Kidney epithelial cell (primary cell): Measurements from ENCODE around the gene HSPA6. TPM values are rescaled to one million over a fixed set of nuclear protein-coding genes. Genes with fewer than 3 reads are reported as not detected.
"Not testable (repeated sequence)": the region's sequence is repeated elsewhere in the genome, so short reads cannot be mapped to it uniquely, and the experiment has no call there.

Experiments used
- DNase-seq: peaks from one replicate; pipeline ENCODE4 v3.0.0-alpha.2; 2010; ENCODE audit warnings: low read depth
- H3K27me3 ChIP-seq: 2 replicates; pipeline ENCODE4 v1.6.0; 2011; ENCODE audit warnings: low read length; ENCODE audit not compliant: control insufficient read depth, insufficient read depth
- H3K36me3 ChIP-seq: 2 replicates; pipeline ENCODE4 v1.5.1; 2011; ENCODE audit warnings: low read length; ENCODE audit not compliant: control insufficient read depth, insufficient read depth
- H3K4me3 ChIP-seq: 2 replicates; pipeline ENCODE4 v1.5.1; 2011; ENCODE audit warnings: low read depth, mild to moderate bottlenecking, control low read depth, low read length
- total RNA-seq: library from RNA; depleted of rRNA; stranded (reverse); fragments of >200 nt; gene quantifications from 2 replicates; pipeline ENCODE4 v1.2.3, GENCODE V29; 2015
- TF ChIP-seq, protein P1 (sequence below): IDR thresholded peaks from 2 replicates; pipeline ENCODE4 v1.5.1; 2011; ENCODE audit warnings: mild to moderate bottlenecking, moderate library complexity, low read length, control low read depth, inconsistent platforms; ENCODE audit not compliant: insufficient read depth, poor library complexity, severe bottlenecking

The HSPA6 gene
- total RNA-seq, 1 donor from 2014 or later = 0.84 TPM

DNA sequence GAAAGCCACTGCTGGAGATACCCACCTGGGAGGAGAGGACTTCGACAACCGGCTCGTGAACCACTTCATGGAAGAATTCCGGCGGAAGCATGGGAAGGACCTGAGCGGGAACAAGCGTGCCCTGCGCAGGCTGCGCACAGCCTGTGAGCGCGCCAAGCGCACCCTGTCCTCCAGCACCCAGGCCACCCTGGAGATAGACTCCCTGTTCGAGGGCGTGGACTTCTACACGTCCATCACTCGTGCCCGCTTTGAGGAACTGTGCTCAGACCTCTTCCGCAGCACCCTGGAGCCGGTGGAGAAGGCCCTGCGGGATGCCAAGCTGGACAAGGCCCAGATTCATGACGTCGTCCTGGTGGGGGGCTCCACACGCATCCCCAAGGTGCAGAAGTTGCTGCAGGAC is 981 bp downstream of the HSPA6 start:
- H3K36me3 ChIP-seq, H3K27me3 ChIP-seq, DNase-seq: not testable (repeated sequence)
- peak overlapping the region; percentile 29 for H3K4me3 ChIP-seq

DNA sequence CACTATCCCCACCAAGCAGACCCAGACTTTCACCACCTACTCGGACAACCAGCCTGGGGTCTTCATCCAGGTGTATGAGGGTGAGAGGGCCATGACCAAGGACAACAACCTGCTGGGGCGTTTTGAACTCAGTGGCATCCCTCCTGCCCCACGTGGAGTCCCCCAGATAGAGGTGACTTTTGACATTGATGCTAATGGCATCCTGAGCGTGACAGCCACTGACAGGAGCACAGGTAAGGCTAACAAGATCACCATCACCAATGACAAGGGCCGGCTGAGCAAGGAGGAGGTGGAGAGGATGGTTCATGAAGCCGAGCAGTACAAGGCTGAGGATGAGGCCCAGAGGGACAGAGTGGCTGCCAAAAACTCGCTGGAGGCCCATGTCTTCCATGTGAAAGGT is 1.6 kb downstream of the HSPA6 start:
- DNase-seq, H3K27me3 ChIP-seq, H3K4me3 ChIP-seq, H3K36me3 ChIP-seq: not testable (repeated sequence)

DNA sequence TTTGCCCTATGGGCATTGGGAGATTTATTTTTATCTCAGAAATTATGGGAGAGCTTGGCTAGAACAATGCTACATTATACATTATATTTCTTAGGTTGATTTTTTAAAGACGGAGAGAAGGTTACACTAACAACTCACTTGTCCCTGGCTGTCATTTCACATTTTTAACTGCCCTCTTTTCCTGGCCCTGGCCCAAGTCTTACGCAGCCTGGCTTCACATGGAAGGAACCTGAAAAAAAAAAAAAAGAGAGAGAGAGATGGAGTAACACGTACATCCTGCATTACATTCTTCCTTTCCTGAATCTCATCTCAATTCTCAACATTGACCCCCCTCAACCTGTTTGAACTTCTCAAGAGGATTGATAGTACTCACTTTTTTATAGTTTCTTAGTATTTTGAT is 4.2 kb downstream of the HSPA6 start:
- not testable (repeated sequence) for H3K36me3 ChIP-seq, H3K4me3 ChIP-seq, DNase-seq, H3K27me3 ChIP-seq

DNA sequence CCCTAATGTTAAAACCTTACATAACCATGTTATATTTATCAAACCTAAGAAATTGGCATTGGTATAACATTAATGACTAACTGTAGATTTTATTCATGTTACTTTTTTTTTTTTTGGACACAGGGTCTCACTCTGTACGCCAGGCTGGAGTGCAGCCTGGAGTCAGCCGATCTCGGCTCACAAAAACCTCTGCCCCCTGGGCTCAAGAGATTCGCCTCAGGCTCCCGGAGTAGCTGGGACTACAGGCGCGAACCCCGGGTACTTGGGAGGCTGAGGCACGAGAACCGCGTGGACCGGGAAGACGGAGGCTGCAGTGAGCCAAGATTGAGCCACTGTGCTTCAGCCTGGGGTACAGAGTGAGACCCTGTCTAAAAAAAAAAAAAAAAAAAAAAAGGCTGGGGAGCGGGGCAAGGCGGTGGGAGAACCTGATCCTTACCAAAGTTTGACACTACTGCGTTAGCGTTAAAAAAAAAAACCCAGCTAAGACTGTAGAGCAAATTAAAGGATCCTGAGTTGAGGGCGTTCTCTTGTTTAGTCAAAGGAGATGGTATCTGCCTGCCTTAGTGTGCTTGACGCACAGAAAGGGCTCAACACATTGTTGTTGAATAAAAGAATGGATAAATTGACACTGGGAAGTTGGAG is 5.2 kb downstream of the HSPA6 start:
- peak overlapping the region; percentile 5 for H3K4me3 ChIP-seq
- H3K27me3 ChIP-seq, H3K36me3 ChIP-seq, DNase-seq: not testable (repeated sequence)

DNA sequence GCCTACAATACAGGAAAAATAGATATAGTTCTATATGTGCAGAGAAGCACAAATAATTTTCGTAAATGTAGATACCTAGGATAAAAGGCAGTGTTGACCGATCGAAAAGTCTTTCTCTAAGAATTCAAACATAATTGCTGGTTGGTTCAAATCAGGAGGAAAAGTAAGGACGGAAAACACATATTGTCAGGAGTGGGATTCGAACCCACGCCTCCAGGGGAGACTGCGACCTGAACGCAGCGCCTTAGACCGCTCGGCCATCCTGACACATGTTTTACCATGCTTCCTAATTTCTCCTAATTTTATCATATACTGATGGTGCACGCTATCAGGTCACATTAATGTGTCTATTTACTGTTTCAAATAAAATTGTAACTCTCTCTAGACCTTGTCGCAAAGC is 5.8 kb downstream of the HSPA6 start:
- H3K4me3 ChIP-seq = peak overlapping the region; percentile 65
- not testable (repeated sequence) for H3K36me3 ChIP-seq, H3K27me3 ChIP-seq, DNase-seq

DNA sequence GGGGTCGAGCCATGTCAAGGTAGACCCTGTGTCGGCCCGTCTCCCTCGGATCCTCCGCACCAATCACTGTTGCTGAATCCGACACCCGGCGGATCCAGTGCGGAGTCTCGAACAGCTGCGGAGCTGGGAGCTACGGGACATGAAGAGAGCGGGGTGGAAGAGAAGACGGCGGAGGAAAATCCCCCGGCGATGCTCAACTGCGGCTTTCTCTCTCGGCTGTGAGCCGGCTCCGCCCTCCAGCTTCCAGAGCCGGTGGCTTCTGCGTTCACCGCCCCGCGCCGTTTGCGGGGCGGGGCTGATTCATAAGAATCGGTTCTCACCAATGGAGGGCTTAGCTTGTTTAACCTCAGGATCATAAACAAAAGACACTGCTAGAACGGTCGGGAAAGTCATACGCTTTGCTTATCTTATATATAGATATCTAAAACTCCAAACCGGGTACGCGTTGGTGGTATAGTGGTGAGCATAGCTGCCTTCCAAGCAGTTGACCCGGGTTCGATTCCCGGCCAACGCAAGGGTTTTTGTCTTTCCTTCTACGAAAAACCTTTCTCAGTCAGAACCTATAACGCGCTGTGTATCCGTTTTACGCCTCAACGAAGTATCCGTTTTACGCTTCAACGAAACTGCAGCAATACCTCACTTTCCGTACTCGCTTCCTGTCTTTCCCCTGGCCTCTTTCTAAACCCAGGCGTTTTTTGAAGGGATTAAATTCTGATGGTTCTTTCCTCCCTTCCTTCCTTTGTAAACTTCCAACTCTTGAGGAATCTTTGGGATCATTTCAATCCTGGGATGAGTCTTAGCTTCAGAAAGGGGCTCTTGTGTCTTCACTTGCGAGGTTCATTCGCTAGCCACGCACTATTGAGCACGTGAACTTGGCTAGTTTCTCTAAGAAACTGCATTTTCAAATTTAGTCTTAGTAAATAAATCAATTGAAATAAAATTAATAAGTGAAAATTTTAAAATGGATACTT is 6.6 kb downstream of the HSPA6 start:
- peak overlapping the region; percentile 65 for H3K4me3 ChIP-seq
- DNase-seq = peak; percentile 70
- not testable (repeated sequence) for H3K27me3 ChIP-seq, H3K36me3 ChIP-seq

DNA sequence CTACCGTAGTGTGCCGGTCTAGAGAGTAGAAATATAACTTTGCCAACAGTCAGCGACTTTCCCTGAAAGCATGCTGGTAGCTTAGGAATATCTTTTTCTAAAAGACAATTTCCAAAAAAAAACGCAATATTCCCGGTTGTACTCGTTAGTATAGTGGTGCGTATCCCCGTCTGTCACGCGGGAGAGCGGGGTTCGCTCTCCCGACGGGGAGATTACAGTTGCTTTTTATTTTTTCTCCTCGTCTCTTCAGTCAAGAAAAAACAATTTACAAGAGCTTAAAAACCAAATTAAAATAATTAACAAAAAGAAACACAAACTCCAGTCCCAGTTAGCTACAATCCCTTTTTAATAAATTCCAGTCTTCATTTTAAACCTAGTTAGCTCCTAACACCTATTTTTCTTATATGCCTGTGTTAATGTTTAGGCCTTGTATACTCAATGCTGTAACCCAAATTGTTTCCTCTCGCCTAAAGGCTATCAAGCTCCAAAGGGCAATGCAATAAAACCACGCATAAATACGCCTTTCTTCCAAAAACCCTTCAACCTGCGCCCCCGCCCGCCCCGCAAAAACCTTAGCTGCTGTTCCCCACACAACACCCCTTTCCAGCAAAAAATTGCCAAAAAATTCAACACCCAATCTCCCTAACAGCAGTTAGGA is 7.8 kb downstream of the HSPA6 start:
- DNase-seq = no peak
- TF ChIP-seq, protein P1, sequence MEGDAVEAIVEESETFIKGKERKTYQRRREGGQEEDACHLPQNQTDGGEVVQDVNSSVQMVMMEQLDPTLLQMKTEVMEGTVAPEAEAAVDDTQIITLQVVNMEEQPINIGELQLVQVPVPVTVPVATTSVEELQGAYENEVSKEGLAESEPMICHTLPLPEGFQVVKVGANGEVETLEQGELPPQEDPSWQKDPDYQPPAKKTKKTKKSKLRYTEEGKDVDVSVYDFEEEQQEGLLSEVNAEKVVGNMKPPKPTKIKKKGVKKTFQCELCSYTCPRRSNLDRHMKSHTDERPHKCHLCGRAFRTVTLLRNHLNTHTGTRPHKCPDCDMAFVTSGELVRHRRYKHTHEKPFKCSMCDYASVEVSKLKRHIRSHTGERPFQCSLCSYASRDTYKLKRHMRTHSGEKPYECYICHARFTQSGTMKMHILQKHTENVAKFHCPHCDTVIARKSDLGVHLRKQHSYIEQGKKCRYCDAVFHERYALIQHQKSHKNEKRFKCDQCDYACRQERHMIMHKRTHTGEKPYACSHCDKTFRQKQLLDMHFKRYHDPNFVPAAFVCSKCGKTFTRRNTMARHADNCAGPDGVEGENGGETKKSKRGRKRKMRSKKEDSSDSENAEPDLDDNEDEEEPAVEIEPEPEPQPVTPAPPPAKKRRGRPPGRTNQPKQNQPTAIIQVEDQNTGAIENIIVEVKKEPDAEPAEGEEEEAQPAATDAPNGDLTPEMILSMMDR = no peak
- H3K4me3 ChIP-seq = no peak overlapping the region
- no peaks in the 10 kb centered on the region for H3K27me3 ChIP-seq
- H3K36me3 ChIP-seq = no peaks in the 10 kb centered on the region

DNA sequence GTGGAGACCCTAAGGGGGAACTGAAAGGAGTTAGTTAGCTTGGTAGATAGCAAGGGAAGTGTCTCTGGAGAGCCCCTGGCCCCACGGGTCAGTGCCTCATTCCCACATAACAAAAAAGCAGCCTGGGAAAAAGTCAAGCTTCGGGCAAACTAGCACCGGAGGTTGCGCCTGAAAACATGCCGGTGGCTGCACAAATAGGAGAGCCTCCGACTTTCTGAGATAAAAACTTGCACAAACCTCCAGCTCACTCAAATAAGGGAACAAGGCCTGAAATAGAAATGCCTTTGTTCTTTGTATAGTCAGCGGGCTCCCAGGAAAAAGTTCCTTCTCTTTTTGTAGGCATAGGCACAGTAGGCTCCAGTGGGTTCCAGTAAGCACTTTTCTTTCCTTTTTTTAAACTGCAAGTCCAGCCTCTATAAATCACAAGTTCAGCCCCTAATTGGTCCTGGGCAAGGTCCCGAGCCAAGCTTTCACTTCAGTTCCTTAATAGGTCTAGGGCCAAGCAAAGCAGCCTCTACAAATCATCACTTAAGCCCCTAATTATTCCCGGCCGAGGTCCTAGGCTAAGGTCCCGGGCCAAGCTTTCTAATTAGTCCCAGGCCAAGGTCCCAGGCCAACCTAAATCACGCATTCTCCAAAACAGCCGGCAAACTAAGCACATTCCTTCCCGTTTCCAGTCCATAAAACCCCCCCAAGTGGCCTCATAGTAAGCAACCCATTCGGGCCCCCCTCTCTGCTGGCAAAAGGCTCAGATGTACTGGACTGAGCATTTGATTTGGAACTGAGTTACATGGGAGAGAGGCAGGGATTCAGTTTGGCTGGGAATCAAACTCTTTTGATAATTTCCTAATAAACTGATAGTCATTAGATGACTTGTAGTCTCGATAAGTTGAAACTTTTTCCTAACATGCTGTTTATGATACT is 8.6 kb downstream of the HSPA6 start:
- not testable (repeated sequence) for H3K27me3 ChIP-seq, H3K36me3 ChIP-seq, H3K4me3 ChIP-seq, DNase-seq

DNA sequence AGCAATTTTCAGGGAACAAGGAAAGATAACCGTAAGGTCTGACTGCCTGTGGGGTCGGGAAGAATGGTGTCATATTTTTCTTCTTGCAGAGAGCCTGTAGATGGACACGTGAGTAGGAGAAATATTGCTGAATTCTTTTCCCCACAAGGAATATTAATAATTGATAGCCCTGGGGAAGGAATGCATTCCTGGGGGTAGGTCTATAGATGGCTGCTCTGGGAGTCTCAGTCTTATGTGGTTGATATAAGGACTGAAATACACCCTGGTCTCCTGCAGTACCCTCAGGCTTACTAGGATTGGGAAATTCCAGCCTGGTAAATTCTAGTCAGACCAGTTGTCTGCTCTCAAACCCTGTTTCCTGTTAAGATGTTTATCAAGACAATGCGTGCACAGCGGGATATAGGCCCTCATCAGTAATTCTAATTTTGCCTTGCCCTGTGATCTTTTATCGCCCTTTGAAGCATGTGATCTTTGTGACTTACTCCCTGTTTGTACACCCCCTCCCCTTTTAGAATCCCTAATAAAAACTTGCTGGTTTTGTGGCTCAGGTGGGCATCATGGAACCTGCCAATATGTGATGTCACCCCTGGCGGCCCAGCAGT is 12.8 kb downstream of the HSPA6 start:
- not testable (repeated sequence) for H3K36me3 ChIP-seq, H3K27me3 ChIP-seq, DNase-seq, H3K4me3 ChIP-seq

DNA sequence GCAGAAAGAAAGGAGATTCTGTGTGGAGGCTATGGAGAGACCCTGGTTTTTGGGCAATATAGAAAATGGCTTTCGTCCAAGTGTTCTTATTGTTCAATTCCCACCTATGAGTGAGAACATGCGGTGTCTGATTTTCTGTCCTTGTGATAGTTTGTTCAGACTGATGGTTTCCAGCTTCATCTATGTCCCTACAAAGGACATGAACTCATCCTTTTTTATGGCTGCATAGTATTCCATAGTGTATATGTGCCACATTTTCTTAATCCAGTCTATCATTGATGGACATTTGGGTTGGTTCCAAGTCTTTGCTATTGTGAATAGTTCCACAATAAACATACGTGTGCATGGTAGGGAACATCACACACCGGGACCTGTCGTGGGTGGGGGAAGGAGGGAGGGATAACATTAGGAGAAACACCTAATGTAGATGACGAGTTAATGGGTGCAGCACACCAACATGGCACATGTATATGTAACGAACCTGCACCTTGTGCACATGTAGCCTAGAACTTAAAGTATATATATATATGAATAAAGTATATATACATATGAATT is 14.7 kb downstream of the HSPA6 start:
- not testable (repeated sequence) for H3K4me3 ChIP-seq, H3K36me3 ChIP-seq, H3K27me3 ChIP-seq, DNase-seq

DNA sequence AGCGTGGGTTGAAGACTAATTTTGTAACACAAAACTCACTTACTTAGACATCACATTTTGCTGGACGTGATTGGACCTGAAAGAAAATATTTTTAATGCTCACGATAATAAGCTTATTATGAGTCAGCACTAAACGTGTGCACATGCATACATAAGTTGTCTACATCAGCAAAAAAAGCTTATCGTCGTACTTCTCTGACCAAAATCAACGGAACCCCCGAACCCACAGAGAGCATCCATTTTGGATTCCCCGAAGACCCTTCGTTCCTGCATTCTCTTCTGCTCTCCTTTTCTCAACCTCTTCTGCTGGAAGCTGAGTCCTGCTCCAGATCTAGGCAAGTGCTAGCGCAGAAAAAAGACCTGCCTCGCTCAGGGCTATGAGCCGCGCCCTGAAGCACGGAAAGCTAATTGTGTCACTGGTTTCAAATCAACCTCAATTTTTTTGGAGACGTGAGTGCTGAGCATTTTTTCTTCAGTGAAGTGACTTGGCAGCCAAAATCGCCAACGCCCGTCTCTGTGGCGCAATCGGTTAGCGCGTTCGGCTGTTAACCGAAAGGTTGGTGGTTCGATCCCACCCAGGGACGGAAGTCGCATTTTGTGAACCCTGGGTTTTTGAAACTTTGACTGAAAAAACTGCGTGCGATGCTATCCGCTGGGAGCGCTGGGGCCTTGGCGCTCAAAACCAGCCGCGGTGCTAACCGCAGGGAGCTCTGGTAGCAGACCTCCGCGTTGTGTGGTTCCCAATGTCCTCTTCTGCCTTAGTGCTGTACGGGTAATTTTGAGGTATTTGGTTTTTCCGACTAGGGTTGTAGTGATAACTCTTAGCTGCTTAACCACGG is 15.6 kb downstream of the HSPA6 start:
- H3K27me3 ChIP-seq, DNase-seq, H3K36me3 ChIP-seq: not testable (repeated sequence)
- H3K4me3 ChIP-seq = peak overlapping the region; percentile 46

DNA sequence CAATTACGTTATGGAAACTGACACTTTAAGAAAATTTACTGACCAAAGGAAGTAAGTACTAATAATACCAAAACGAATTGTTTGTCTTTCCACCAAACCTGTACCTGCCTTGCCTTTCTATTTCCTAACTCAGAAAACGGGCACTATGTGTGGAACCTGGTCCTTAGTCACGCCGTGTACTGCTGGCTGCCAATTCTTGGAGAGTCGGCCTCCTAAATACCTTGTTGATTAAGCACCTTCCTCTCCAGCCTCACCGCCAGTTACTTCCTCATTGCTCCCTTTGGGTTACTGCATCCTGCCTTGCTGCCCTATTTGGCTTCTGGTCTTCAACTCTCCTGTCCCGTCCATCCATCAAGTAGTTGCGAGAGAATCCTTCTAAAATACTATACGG is 16.2 kb downstream of the HSPA6 start:
- not testable (repeated sequence) for H3K36me3 ChIP-seq, H3K27me3 ChIP-seq, H3K4me3 ChIP-seq, DNase-seq
